Measurements from ENCODE around the gene SEMA3C. TPM values are rescaled to one million over a fixed set of nuclear protein-coding genes. Genes with fewer than 3 reads are reported as not detected.

SEMA3C gene
- total and polyA plus RNA-seq, 2 donors (not counting 3 experiments of a cell fraction or from before 2014, with no cell fraction given), result 0.01 to 0.09 TPM

GRCh38 chr7:80794631-80795573 lies 123.9 kb downstream of the SEMA3C start:
- DNase-seq (ENCODE audit: low read depth, low spot score) (no peak), FAIRE-seq (no peak)
- no peaks in the 10 kb centered on the region for H4K20me1 ChIP-seq (replicated peaks; ENCODE audit: control insufficient read depth, extremely low read depth, insufficient read depth, low read length)
- POLR2A ChIA-PET, result no interaction called here
- H3K79me2 ChIP-seq (ENCODE audit: control insufficient read depth, insufficient read depth, low read length), result no peaks in the 10 kb centered on the region
- no peak overlapping the region for H2AFZ ChIP-seq (ENCODE audit: low read depth, low read length)
- dilution Hi-C loops (cut with MboI; ENCODE audit: extremely low pct_ligation_motif_present, low sequenced_read_pairs), result no loop called here
- H3K4me3 ChIP-seq (replicated peaks in 1 of 3; ENCODE audit: insufficient read depth in 1 of 3, low read depth in 1 of 3, low read length in 3 of 3), result no peak overlapping the region
- CTCF ChIA-PET, result interaction anchor here (0.8 to 1.5 kb wide), 2 partner anchors 9 to 30 kb away, joined by 3 read pairs; no protein-coding TSS in a partner anchor
- no peaks in the 10 kb centered on the region for H3K9me3 ChIP-seq (replicated peaks; ENCODE audit: control insufficient read depth, insufficient read depth, low read length)
- H3K9me1 ChIP-seq (replicated peaks; ENCODE audit: control insufficient read depth, extremely low read depth, insufficient read depth, low read length), result no peaks in the 10 kb centered on the region
- H3K27ac ChIP-seq (ENCODE audit: insufficient read depth, low read depth, low read length), result no peak overlapping the region
- no peak overlapping the region for H3K4me2 ChIP-seq (ENCODE audit: insufficient read depth, low read length)
- intact Hi-C loops (cut with micrococcal nuclease), result no loop called here
- H3K4me1 ChIP-seq (ENCODE audit: control insufficient read depth, extremely low read depth, insufficient read depth, low read length), result no peaks in the 10 kb centered on the region
- BruUV-seq (replicated peaks), result no TSS peak
- TF ChIP-seq MYC (IDR thresholded peaks at IDR 0.05; ENCODE audit: low read depth, low read length) (no peak), EZH2 (IDR thresholded peaks at IDR 0.05; ENCODE audit: borderline replicate concordance, low read depth, low read length, severe bottlenecking) (no peak), MAX (IDR thresholded peaks at IDR 0.05; ENCODE audit: insufficient read depth, insufficient read length) (no peak), POLR2AphosphoS5 (IDR thresholded peaks at IDR 0.05; ENCODE audit: insufficient read depth, low read depth, low read length) (no peak), FOS (IDR thresholded peaks at IDR 0.05; ENCODE audit: borderline replicate concordance, insufficient read depth, low read length) (no peak), CTCF (IDR thresholded peaks at IDR 0.05; ENCODE audit: extremely low read depth in 1 of 2, insufficient read depth in 1 of 2, low read depth in 1 of 2, low read length in 2 of 2) (no peak), JUN (IDR thresholded peaks at IDR 0.05; ENCODE audit: borderline replicate concordance, insufficient read depth, insufficient read length, low read depth) (no peak), GATA2 (IDR thresholded peaks at IDR 0.05; ENCODE audit: insufficient read depth, insufficient read length, low read depth, low read length) (no peak), POLR2A (IDR thresholded peaks at IDR 0.05; ENCODE audit: low read depth, low read length) (no peak)
- H3K36me3 ChIP-seq (ENCODE audit: control insufficient read depth in 2 of 2, extremely low read depth in 1 of 2, insufficient read depth in 2 of 2, low read length in 2 of 2), result no peaks in the 10 kb centered on the region
- H3K9ac ChIP-seq (replicated peaks; ENCODE audit: extremely low read depth, insufficient read depth, low read length), result no peak overlapping the region
- no peaks in the 10 kb centered on the region for H3K27me3 ChIP-seq (ENCODE audit: control insufficient read depth in 2 of 2, insufficient read depth in 2 of 2, low read length in 2 of 2)
